Vagina (tissue), 2 donors: ENCODE results near the gene SYNDIG1. TPM values are rescaled to one million over a fixed set of nuclear protein-coding genes. Genes with fewer than 3 reads are reported as not detected.
A peak's percentile ranks its signal among the peaks of the same experiment; 100 is the strongest.

Source experiments
- DNase-seq, 2 donors: peaks; one replicate each; pipeline ENCODE4 v3.0.0-alpha.2; 2017; ENCODE audit errors: extremely low spot score in 2 of 2
- H3K27ac ChIP-seq: fragments of 200-600 bp; sonication (generic); one replicate; pipeline ENCODE4 v1.5.1; 2019
- H3K27me3 ChIP-seq: fragments of 200-600 bp; sonication (generic); one replicate; pipeline ENCODE4 v1.5.1; 2019
- H3K36me3 ChIP-seq, 2 donors: fragments of 200-600 bp; sonication (generic); one replicate each; pipeline ENCODE4 v1.5.1; 2017 to 2019
- H3K4me1 ChIP-seq: fragments of 200-600 bp; sonication (generic); one replicate; pipeline ENCODE4 v1.5.1; 2019
- H3K4me3 ChIP-seq, 2 donors: fragments of 200-600 bp; sonication (generic); 1 replicate in 1 of 2; 2 replicates in 1 of 2; pipeline ENCODE4 v1.5.1; 2016 to 2019
- H3K9me3 ChIP-seq: fragments of 200-600 bp; sonication (generic); one replicate; pipeline ENCODE4 v1.5.1; 2019
- CTCF ChIP-seq, 3 experiments: fragments of 450-650 bp in 2 of 3; fragments of 200-600 bp in 1 of 3; sonication (generic) in 1 of 3; IDR thresholded peaks; one replicate each; pipeline ENCODE4 v1.5.1; 2017 to 2019; ENCODE audit warnings: antibody characterized with exemption in 3 of 3, mild to moderate bottlenecking in 2 of 3, moderate library complexity in 2 of 3
- POLR2A ChIP-seq, 2 donors: fragments of 450-650 bp; IDR thresholded peaks; one replicate each; pipeline ENCODE4 v1.6.1; 2017; ENCODE audit warnings: antibody characterized with exemption in 2 of 2, mild to moderate bottlenecking in 2 of 2, moderate library complexity in 2 of 2
- POLR2AphosphoS5 ChIP-seq, 2 donors: sonication (generic); formaldehyde crosslinking; IDR thresholded peaks; one replicate each; pipeline ENCODE4 v1.9.0; 2017; ENCODE audit warnings: antibody characterized with exemption in 2 of 2, mild to moderate bottlenecking in 2 of 2, low read depth in 1 of 2; ENCODE audit not compliant: insufficient read depth in 1 of 2
- intact Hi-C: fragments of 100-400 bp; cut with DNase I; formaldehyde crosslinking; loops from one replicate; pipeline ENCODE4 v1.15.1; 2023
- total RNA-seq: library from RNA; depleted of rRNA; stranded (reverse); fragments of >200 nt; gene quantifications from one replicate; pipeline ENCODE4 v1.2.3, GENCODE V29; 2016

The SYNDIG1 gene
- total RNA-seq, 1 donor from 2014 or later = 3.2 TPM

GRCh38 chr20:24693466-24694156 is 224.2 kb downstream of the SYNDIG1 start:
- intact Hi-C loops = loop anchor here (10.0 kb wide), 1 partner anchor 189 kb away; no protein-coding TSS in a partner anchor
- Histone ChIP-seq H3K27ac (peak overlapping the region; percentile 67), H3K4me1 (peaks cover 21% of the 10 kb centered on the region), H3K4me3 (no peak overlapping the region), H3K27me3 (no peaks in the 10 kb centered on the region), H3K36me3 (no peaks in the 10 kb centered on the region), H3K9me3 (no peaks in the 10 kb centered on the region)
- DNase-seq = peak; percentile 77 to 92
- no peak for TF ChIP-seq POLR2A (IDR thresholded peaks at IDR 0.05)
- TF ChIP-seq POLR2AphosphoS5 (IDR thresholded peaks at IDR 0.05; ENCODE audit: insufficient read depth in 1 of 2, low read depth in 1 of 2) = no peak
- no peak for TF ChIP-seq CTCF (IDR thresholded peaks at IDR 0.05)

- Histone ChIP-seq H3K36me3 (no peaks in the 10 kb centered on the region), H3K9me3 (no peaks in the 10 kb centered on the region), H3K4me1 (peaks cover 21% of the 10 kb centered on the region), H3K27ac (peak overlapping the region; percentile 67), H3K4me3 (no peak overlapping the region), H3K27me3 (no peaks in the 10 kb centered on the region)
- DNase-seq = no peak
- intact Hi-C loops = loop anchor here (10.0 kb wide), 1 partner anchor 189 kb away; no protein-coding TSS in a partner anchor
- TF ChIP-seq POLR2A (IDR thresholded peaks at IDR 0.05) = no peak
- no peak for TF ChIP-seq CTCF (IDR thresholded peaks at IDR 0.05)
- TF ChIP-seq POLR2AphosphoS5 (IDR thresholded peaks at IDR 0.05; ENCODE audit: insufficient read depth in 1 of 2, low read depth in 1 of 2) = no peak
Observed at GRCh38 chr20:24694157-24694726, 224.8 kb downstream of the SYNDIG1 start.

GRCh38 chr20:24694727-24695528 is 225.5 kb downstream of the SYNDIG1 start:
- H3K4me3 ChIP-seq = no peak overlapping the region
- H3K36me3 ChIP-seq = no peaks in the 10 kb centered on the region
- peak overlapping the region; percentile 67 for H3K27ac ChIP-seq
- H3K9me3 ChIP-seq = no peaks in the 10 kb centered on the region
- peaks cover 21% of the 10 kb centered on the region for H3K4me1 ChIP-seq
- intact Hi-C loops = loop anchor here (10.0 kb wide), 1 partner anchor 190 kb away; no protein-coding TSS in a partner anchor
- TF ChIP-seq POLR2A (IDR thresholded peaks at IDR 0.05) (no peak), POLR2AphosphoS5 (IDR thresholded peaks at IDR 0.05; ENCODE audit: insufficient read depth in 1 of 2, low read depth in 1 of 2) (peak in 1 of 2 donors; percentile 44)
- H3K27me3 ChIP-seq = no peaks in the 10 kb centered on the region
- DNase-seq = peak; percentile 83 to 91

- intact Hi-C loops = loop anchor here (10.0 kb wide), 1 partner anchor 191 kb away; no protein-coding TSS in a partner anchor
- DNase-seq = peak in 1 of 2 donors; percentile 78
- no peak overlapping the region for H3K27ac ChIP-seq
- H3K9me3 ChIP-seq = no peaks in the 10 kb centered on the region
- no peak overlapping the region for H3K4me3 ChIP-seq
- no peaks in the 10 kb centered on the region for H3K27me3 ChIP-seq
- peaks cover 21% of the 10 kb centered on the region for H3K4me1 ChIP-seq
- H3K36me3 ChIP-seq = no peaks in the 10 kb centered on the region
- TF ChIP-seq CTCF (IDR thresholded peaks at IDR 0.05) = no peak
- TF ChIP-seq POLR2A (IDR thresholded peaks at IDR 0.05) = no peak
- no peak for TF ChIP-seq POLR2AphosphoS5 (IDR thresholded peaks at IDR 0.05; ENCODE audit: insufficient read depth in 1 of 2, low read depth in 1 of 2)
Observed at GRCh38 chr20:24695529-24696225, 226.2 kb downstream of the SYNDIG1 start.

GRCh38 chr20:24696396-24696795 is 227.0 kb downstream of the SYNDIG1 start:
- intact Hi-C loops = loop anchor here (10.0 kb wide), 1 partner anchor 192 kb away; no protein-coding TSS in a partner anchor
- TF ChIP-seq POLR2AphosphoS5 (IDR thresholded peaks at IDR 0.05; ENCODE audit: insufficient read depth in 1 of 2, low read depth in 1 of 2) (no peak), POLR2A (IDR thresholded peaks at IDR 0.05) (no peak), CTCF (IDR thresholded peaks at IDR 0.05) (no peak)
- Histone ChIP-seq H3K4me3 (no peak overlapping the region), H3K27ac (no peak overlapping the region), H3K27me3 (no peaks in the 10 kb centered on the region), H3K4me1 (peaks cover 21% of the 10 kb centered on the region), H3K36me3 (no peaks in the 10 kb centered on the region), H3K9me3 (no peaks in the 10 kb centered on the region)
- DNase-seq = no peak
